GM18868 (cell line): ENCODE results near the gene SLC17A2.
"Not testable (repeated sequence)": the region's sequence is repeated elsewhere in the genome, so short reads cannot be mapped to it uniquely, and the experiment has no call there.

Source experiments
- ATAC-seq: cut with Tn5 transposase; IDR thresholded peaks from one replicate; pipeline ENCODE4 v1.9.1; 2021; ENCODE audit warnings: mild to moderate bottlenecking, moderate library complexity; ENCODE audit not compliant: unreplicated experiment

SLC17A2 gene

DNA sequence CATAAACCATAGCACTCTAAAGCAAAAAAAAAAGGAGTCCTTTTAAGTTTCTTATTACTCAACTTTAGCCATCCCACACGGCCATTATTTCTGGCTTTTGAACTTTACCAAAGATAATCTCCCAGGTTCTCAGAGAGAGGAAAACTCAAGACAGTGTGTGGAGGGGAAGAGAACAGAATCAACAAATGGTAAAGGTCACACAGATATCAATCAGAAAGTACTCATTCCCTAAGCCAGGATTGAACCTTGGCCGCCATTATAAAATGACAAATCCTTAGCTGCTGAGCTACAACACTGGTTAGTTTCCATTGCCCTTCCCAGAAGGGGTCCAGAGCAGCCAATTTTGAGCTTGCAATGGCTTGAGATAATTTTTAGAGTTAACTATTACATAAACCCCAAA, 22.0 kb upstream of the SLC17A2 start:
- ATAC-seq: no peak

DNA sequence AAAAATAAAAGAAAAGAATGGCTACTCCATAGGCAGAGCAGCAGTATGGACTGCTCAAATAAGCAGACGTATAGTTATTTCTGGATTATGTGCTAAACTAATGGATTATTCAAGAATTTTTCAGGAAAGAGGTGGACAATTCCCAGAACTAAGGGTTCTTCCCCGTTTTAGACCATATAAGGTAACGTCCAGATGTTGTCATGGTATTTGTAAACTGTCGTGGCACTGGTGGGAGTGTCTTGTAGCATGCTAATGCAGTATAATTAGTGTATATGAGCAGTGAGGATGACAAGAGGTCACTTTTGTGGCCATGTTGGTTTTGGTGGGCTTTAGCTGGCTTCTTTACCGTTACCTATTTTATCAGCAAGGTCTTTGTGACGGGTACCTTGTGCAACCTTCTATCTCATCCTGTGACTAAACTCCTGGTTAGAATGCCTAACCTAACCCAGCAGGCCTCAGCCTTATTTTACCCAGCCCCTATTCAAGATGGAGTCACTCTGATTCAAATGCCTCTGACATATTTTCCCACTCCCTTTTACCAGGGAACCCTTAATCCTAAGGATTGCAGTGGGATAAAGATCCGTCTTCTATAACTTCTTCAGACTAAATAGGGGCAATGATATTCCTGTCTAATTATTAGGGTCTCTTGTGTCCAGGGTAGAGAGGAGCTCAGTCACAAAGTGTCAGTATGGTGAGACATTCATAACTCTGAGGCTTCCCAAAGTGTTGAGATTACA, 21.0 kb upstream of the SLC17A2 start:
- ATAC-seq: no peak

DNA sequence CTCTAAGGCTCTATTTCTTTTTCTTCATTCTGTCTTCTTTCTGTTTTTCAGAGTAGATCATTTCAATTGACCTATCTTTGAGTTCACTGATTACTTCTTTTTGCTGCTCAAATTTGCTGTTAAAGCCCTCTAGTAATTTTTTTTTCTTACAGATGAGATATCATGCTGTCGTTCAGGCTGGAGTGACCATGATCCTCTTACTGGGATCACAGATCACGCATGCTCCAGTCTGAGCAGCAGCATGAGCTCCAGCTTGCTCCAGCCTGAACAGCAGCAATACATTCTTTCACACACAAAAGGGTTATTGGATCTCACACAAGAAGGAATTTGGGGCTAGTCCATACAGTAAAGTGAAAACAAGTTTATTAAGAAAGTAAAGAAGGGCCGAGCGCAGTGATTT, 19.8 kb upstream of the SLC17A2 start:
- no peak for ATAC-seq

GRCh38 chr6:25949695-25950094, 19.2 kb upstream of the SLC17A2 start:
- ATAC-seq: no peak

DNA sequence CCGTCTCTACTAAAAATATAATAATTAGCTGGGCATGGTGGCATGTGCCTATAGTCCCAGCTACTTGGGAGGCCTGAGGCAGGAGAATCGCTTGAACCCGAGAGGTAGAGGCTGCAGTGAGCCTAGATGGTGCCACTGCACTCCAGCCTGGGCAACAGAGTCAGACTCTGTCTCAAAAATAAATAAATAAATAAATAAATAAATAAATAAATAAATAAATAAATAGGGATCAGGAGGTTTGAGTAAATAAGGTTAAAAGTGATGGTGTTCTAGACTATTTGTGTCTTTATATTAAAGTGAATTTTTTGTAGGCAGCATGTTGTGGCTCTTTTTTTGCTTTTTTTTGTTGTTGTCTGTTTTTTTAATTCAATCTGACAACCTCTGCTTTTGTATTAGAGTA, 17.0 kb upstream of the SLC17A2 start:
- ATAC-seq: not testable (repeated sequence)

DNA sequence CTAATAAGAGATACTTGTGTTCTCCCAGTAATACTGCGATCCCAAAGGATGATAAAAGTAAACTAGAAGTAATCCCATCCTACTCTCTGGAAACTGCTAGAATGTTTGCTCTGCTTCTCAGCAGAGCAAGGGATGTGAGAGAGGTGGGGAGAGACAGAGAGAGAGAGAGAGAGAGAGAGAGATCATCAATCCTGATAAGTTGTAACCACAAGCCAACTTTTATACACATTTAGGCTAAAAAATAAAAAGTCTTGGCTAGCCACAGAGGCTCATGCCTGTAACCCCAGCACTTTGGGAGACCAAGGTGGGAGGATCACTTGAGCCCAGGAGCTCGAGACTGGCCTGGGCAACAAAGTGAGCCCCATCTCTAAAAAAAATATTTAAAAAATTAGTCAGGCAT, 16.1 kb upstream of the SLC17A2 start:
- ATAC-seq: no peak

DNA sequence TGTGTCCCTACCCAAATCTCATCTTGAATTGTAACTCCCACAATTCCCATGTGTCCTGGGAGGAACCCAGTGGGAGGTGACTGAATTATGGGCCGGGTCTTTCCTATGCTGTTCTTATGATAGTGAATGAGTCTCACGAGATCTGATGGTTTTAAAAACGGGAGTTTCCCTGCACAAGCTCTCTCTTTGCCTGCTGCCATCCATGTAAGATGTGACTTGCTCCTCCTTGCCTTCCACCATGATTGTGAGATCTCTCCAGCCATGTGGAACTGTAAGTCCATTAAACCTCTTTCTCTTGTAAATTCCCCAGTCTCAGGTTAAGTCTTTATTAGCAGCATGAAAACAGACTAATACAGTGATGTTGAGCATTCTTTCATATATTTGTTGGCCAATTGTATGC, 15.2 kb upstream of the SLC17A2 start:
- not testable (repeated sequence) for ATAC-seq

DNA sequence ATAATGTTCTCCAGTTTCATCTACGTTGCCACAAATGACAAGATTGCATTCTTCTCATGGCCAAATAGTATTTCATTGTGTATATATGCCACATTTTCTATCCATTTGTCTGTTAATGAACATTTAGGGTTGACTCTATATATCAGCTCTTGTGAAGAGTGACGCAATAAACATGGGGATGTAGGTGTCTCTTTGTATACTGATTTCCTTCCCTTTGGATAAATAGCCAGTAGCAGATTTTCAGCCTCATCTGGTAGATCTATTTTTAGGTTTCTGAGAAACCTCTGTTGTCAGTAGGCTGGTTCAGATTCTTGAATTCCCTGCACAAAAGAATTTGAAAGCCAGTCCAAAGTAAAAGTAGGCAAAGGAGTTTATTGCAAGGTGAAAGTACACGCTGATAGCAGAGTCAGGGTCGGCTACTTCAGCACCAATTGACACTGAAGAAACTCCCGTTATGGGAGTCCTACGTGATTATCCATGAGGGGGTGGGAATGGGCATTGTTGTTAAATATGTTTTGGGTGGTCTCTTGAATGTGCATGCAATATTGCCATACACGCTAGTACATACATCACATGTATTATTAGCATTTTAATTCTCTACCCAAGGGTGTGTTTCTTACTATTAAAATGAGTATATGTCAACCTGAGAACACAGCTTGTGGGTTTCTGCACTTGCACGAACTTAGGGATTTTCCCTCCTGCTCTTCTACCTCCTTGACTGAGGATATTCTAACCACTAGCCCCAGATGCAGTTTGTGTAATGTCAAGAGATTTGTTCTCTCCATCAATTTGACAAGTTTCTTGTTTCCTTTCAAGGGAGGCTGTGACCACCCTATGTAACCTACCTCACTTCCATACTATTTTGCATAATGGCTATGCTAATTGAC, 14.4 kb upstream of the SLC17A2 start:
- ATAC-seq: peak; percentile 96

- no peak for ATAC-seq
These were observed 13.4 kb upstream of the SLC17A2 start for GRCh38 chr6:25943887-25944286.

DNA sequence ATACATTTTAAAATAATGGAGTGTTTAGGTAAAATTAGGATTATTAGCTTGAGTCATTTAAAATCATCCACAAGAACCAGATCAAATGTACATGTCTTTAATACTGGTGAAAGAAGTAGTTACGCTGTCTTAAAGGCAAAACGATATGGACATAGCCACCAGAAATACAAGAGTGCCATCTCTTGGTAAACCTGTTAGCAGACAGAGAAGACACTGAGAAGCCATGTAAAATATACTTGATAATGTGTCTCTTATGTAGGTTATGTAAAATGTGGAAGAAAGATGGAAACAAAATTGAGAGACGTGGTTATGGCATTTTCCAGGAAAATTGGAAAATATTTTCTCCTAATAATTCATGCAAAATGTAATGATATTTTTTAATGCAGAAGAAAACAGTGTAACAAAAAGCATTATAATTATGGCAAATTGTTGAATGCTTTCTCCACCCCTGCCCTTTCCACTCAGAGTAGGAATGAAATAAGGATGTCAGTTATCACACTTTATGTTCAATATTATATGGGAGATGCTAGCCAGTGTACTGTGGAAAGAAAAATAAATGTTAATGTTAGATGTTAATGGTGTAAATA, 12.2 kb upstream of the SLC17A2 start:
- ATAC-seq: no peak

DNA sequence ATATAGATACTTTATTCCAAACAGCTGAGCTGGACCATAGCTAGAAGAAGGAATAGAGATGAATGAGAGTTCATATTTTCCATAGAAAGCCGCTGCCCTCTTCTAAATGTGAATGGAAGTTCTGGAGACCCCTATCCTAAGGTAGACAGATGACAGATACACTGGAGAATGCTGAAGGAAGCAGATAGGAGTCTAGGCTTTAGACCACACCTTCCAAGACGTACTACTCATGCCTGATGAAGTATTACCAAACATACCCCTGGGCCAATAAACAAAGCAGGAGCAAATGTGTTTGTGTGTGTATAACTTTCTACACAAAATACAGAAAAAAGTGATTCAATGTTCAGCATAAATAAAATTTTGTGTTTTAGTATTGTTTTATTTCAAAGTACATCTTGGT, 9.1 kb upstream of the SLC17A2 start:
- ATAC-seq: no peak

DNA sequence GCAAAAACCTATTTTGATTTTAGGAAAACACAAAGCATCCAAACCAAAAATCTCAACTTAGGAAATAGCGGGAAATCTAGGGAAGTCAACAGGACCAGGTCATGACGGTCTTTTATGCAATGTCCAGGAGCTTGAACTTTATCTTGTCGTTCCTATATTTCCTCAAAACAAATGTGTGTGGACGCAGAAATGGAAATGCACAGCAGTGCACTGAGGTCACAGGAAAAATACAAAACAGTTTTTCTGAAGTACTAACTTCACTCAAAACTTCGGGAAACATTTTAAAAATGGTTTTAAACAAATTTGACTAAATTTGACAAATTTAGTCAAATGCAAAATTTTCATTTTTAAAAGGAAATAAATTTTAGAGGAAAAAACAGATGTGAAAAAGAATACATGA, 5.5 kb upstream of the SLC17A2 start:
- no peak for ATAC-seq

- ATAC-seq: no peak
These were observed 4.3 kb upstream of the SLC17A2 start for GRCh38 chr6:25934735-25935313.

- ATAC-seq: no peak
These were observed 3.7 kb upstream of the SLC17A2 start for GRCh38 chr6:25934156-25934555.

- ATAC-seq: no peak
These were observed 869 bp upstream of the SLC17A2 start for GRCh38 chr6:25931411-25931709.

DNA sequence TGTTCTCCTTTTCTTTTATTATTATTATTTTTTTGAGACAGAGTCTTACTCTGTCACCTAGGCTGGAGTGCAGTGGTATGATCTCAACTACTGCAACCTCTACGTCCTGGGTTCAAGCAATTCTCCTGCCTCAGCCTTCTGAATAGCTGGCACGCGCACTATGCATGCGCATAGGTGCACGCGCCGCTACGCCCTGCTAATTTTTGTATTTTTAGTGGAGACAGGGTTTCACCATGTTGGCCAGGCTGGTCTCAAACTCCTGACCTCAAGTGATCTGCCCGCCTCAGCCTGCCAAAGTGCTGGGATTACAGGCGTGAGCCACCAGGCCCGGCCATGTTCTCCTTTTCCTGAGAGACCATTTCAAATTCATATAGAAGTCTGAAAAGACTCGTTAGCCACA, 706 bp downstream of the SLC17A2 start:
- not testable (repeated sequence) for ATAC-seq

DNA sequence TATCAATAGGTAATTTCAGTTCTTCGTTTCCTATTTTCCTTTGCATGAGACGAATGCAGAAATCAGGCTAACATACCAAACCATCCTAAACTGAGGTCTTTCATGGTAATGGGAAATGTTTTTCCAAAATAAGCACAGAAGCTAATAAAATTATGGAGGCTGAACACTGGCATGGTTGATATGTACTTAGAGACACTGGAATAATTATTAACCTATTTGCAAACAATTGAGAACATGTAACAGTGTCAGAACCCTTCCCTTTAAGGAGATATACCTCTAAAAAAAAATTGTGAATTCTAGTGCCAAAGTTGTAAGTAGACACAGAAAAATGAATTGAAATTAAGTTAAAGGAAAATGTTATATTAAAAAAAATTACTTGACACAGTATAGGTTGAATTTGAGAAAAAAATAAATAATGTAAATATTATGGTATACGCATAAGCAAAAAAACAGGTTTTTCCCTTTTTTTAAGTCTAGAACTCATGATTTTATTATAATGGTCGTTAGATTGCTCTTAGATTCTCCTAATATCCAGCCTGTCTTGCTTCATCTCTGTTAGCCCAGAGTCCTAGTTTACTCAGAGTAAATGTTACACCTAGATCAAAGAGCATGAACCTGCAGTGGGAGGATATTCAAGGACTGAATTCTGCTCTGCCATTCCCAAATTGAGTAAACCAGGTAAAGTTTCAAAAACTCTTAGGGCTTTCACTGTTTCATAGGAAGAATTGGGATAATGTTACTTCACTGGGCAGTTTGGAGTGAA, 1.7 kb downstream of the SLC17A2 start:
- no peak for ATAC-seq

DNA sequence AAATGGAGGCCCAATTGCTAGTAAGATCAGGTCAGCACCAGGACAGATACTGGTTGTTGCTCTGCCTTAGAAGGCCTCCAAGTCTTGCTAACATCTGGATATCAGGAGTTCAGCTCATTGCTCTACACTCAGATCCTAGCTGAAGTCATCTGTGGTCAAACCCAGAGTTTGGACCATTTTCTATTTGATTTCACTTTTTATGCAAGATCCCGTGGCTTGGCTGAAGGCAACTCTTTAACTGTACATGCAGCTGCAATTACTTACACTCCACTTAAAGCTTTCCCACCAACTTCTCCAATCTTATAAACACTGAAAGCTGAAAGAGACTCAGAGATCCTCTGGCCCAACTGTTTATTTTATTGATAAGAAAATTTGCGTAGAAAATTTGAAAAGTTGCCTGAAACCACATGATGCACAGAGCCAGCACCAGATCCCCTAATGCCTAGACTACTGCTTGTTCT, 2.7 kb downstream of the SLC17A2 start:
- no peak for ATAC-seq

DNA sequence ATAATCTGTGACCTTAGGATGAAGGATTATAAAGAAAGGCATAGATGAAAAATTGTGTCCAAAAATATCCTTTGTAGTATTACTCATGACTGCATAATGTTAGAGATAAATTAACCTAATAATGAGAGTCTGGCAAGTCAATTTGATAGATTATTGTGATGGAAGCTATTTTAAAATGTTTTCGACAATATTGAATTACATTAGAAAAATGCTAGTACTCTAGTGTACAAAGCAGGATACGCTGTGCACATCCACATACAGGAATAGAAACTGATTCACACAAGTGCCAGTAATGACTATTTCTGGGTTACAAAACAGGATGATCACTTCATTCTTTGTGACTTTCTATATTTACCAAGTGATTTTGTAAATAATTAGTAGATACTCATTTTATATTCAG, 3.3 kb downstream of the SLC17A2 start:
- ATAC-seq: no peak

GRCh38 chr6:25925876-25926275, 4.6 kb downstream of the SLC17A2 start:
- no peak for ATAC-seq

GRCh38 chr6:25922301-25922700, 8.2 kb downstream of the SLC17A2 start:
- no peak for ATAC-seq
